ENCODE measurements around the gene COPS2. TPM values are rescaled to one million over a fixed set of nuclear protein-coding genes. Genes with fewer than 3 reads are reported as not detected.

The COPS2 gene
- total and polyA plus RNA-seq, 2 donors (not counting 1 experiment from before 2014, with no cell fraction given): 13.8 to 47.8 TPM

DNA sequence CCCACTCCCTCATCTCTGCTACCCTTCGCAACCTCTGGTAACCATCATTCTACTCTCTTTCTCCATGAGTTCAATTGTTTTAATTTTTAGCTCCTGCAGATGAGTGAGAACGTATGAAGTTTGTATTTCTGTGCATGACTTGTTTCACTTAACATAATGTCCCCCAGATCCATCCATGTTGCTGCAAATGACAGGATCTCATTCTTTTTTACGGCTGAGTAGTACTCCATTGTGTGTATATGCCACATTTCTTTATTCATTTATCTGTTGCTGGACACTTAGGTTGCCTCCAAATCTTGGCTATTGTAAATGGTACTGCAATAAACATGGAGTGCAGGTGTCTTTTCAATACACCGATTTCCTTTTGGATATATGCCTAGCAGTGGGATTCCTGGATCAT is 26.7 kb upstream of the COPS2 start:
- ChIA-PET CTCF (no interaction called here), POLR2A (no interaction called here)
- peaks cover 12% of the 10 kb centered on the region for H3K79me2 ChIP-seq (ENCODE audit: control insufficient read depth, insufficient read depth, low read length)
- H3K4me2 ChIP-seq (replicated peaks; ENCODE audit: low read depth, low read length, poor library complexity, severe bottlenecking): no peak overlapping the region
- intact Hi-C loops (cut with micrococcal nuclease): no loop called here
- DNase-seq: no peak
- no peaks in the 10 kb centered on the region for H3K36me3 ChIP-seq (replicated peaks in 1 of 2; ENCODE audit: control extremely low read depth in 1 of 2, control insufficient read depth in 1 of 2, extremely low read depth in 1 of 2, insufficient read depth in 2 of 2, low read length in 1 of 2)
- H3K4me1 Mint-ChIP-seq: peaks cover 8% of the 10 kb centered on the region
- ATAC-seq (ENCODE audit: low read depth): no peak
- no peaks in the 10 kb centered on the region for H4K20me1 ChIP-seq (ENCODE audit: control insufficient read depth, insufficient read depth, low read length, poor library complexity, severe bottlenecking)
- H3K4me1 ChIP-seq (ENCODE audit: control insufficient read depth in 2 of 2, insufficient read depth in 2 of 2, low read length in 2 of 2): no peaks in the 10 kb centered on the region
- no peak overlapping the region for H3K4me3 Mint-ChIP-seq
- H3K9me3 ChIP-seq (ENCODE audit: control extremely low read depth in 1 of 3, control insufficient read depth in 2 of 3, insufficient read depth in 1 of 3, low read length in 2 of 3): peaks cover 0 to 1% (median 0%) of the 10 kb centered on the region in 3 donors
- no peak overlapping the region for H3K27ac Mint-ChIP-seq
- no peaks in the 10 kb centered on the region for H3K27me3 ChIP-seq (replicated peaks in 1 of 4; ENCODE audit: control extremely low read depth in 1 of 4, control insufficient read depth in 3 of 4, insufficient read depth in 4 of 4, low read length in 3 of 4)
- peaks cover 5% of the 10 kb centered on the region for H3K9me3 Mint-ChIP-seq (ENCODE audit: insufficient read depth)
- no peak overlapping the region for H3K9ac ChIP-seq (ENCODE audit: low read length)
- no peak for TF ChIP-seq EZH2 (IDR thresholded peaks at IDR 0.05; ENCODE audit: borderline replicate concordance, insufficient read depth, low read depth, low read length, poor library complexity, severe bottlenecking)
- TF ChIP-seq, protein P1, sequence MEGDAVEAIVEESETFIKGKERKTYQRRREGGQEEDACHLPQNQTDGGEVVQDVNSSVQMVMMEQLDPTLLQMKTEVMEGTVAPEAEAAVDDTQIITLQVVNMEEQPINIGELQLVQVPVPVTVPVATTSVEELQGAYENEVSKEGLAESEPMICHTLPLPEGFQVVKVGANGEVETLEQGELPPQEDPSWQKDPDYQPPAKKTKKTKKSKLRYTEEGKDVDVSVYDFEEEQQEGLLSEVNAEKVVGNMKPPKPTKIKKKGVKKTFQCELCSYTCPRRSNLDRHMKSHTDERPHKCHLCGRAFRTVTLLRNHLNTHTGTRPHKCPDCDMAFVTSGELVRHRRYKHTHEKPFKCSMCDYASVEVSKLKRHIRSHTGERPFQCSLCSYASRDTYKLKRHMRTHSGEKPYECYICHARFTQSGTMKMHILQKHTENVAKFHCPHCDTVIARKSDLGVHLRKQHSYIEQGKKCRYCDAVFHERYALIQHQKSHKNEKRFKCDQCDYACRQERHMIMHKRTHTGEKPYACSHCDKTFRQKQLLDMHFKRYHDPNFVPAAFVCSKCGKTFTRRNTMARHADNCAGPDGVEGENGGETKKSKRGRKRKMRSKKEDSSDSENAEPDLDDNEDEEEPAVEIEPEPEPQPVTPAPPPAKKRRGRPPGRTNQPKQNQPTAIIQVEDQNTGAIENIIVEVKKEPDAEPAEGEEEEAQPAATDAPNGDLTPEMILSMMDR (IDR thresholded peaks at IDR 0.05): no peak
- H3K4me3 ChIP-seq (ENCODE audit: control extremely low read depth in 1 of 5, extremely low read depth in 1 of 5, insufficient read depth in 1 of 5, low read depth in 2 of 5, low read length in 4 of 5): no peak overlapping the region
- no peak overlapping the region for H3K27ac ChIP-seq (ENCODE audit: low read length in 2 of 2)
- H3K27me3 Mint-ChIP-seq: no peaks in the 10 kb centered on the region
- H2AFZ ChIP-seq (ENCODE audit: insufficient read depth, low read depth, low read length, poor library complexity, severe bottlenecking): no peak overlapping the region
- 100% methylated on average over 1 of the region's 4 CpGs for WGBS (ENCODE audit: insufficient coverage)

GRCh38 chr15:49179433-49180190 is 24.2 kb upstream of the COPS2 start:
- Mint-ChIP-seq H3K4me3 (no peak overlapping the region), H3K4me1 (peaks cover 10% of the 10 kb centered on the region), H3K27ac (no peak overlapping the region), H3K27me3 (no peaks in the 10 kb centered on the region), H3K9me3 (ENCODE audit: insufficient read depth) (no peaks in the 10 kb centered on the region)
- no peak overlapping the region for H3K27ac ChIP-seq (ENCODE audit: low read length in 2 of 2)
- no peaks in the 10 kb centered on the region for H3K4me1 ChIP-seq (ENCODE audit: control insufficient read depth in 2 of 2, insufficient read depth in 2 of 2, low read length in 2 of 2)
- ChIA-PET POLR2A (no interaction called here), CTCF (interaction anchor here (1.2 kb wide), 1 partner anchor 45 kb away, joined by 3 read pairs; no protein-coding TSS in a partner anchor)
- ATAC-seq (ENCODE audit: low read depth) (no peak), DNase-seq (no peak)
- no peaks in the 10 kb centered on the region for H4K20me1 ChIP-seq (ENCODE audit: control insufficient read depth, insufficient read depth, low read length, poor library complexity, severe bottlenecking)
- intact Hi-C loops (cut with micrococcal nuclease): no loop called here
- H3K79me2 ChIP-seq (ENCODE audit: control insufficient read depth, insufficient read depth, low read length): peaks cover 11% of the 10 kb centered on the region
- H3K4me2 ChIP-seq (replicated peaks; ENCODE audit: low read depth, low read length, poor library complexity, severe bottlenecking): no peak overlapping the region
- no peak overlapping the region for H2AFZ ChIP-seq (ENCODE audit: insufficient read depth, low read depth, low read length, poor library complexity, severe bottlenecking)
- no peak overlapping the region for H3K4me3 ChIP-seq (ENCODE audit: control extremely low read depth in 1 of 5, extremely low read depth in 1 of 5, insufficient read depth in 1 of 5, low read depth in 2 of 5, low read length in 4 of 5)
- no peak overlapping the region for H3K9ac ChIP-seq (ENCODE audit: low read length)
- H3K27me3 ChIP-seq (replicated peaks in 1 of 4; ENCODE audit: control extremely low read depth in 1 of 4, control insufficient read depth in 3 of 4, insufficient read depth in 4 of 4, low read length in 3 of 4): no peaks in the 10 kb centered on the region
- TF ChIP-seq EZH2 (IDR thresholded peaks at IDR 0.05; ENCODE audit: borderline replicate concordance, insufficient read depth, low read depth, low read length, poor library complexity, severe bottlenecking): no peak
- TF ChIP-seq, protein P1 (IDR thresholded peaks at IDR 0.05): no peak
- H3K36me3 ChIP-seq (replicated peaks in 1 of 2; ENCODE audit: control extremely low read depth in 1 of 2, control insufficient read depth in 1 of 2, extremely low read depth in 1 of 2, insufficient read depth in 2 of 2, low read length in 1 of 2): no peaks in the 10 kb centered on the region
- no CpG with 5 or more reads among the region's 1 CpG for WGBS (ENCODE audit: insufficient coverage)
- peaks cover 0 to 1% (median 0%) of the 10 kb centered on the region in 3 donors for H3K9me3 ChIP-seq (ENCODE audit: control extremely low read depth in 1 of 3, control insufficient read depth in 2 of 3, insufficient read depth in 1 of 3, low read length in 2 of 3)

All from B cell (primary cell).